Measurements from ENCODE around the gene TMCO4.

TMCO4 gene

DNA sequence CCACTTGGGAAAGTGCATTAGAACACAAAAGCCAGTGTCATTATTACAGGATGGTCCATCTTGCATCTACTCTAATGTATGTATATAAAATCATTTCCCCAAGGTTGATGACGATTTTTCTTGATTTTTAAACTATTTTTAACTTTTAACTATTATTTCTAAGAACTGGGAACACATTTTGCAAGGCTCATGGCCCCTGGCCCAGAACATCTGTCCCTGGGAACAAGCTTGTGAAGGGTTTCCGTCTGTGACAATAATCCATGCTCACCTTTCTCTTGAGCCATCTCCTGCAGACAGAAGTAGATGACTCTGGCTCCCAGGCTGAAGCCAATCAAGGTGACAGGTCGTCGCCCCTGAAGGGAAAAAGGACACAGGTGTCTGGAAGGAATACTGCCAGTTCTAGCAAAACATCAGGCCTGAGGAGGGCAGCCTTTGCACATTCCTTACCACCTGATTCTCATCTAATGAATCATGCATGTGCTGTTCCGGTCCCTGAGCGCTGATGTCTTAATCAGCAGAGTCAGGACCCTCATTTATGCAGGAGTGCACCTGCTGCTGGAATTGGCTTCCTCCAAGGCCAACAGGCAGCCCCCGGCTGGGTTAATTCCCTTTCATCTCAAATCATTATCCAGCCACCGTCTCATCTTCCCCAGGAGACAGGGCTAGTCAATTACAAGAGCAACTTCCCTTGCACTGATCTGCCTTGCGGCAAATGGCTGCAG, 62.5 kb downstream of the TMCO4 start:
- peak; percentile 33; the same call in 1 of the 2 replicates for TF ChIP-seq RAD21 (IDR thresholded peaks at IDR 0.05; ENCODE audit: low read depth)
- TF ChIP-seq, protein P1, sequence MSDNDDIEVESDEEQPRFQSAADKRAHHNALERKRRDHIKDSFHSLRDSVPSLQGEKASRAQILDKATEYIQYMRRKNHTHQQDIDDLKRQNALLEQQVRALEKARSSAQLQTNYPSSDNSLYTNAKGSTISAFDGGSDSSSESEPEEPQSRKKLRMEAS (IDR thresholded peaks at IDR 0.05): no peak
- no peak for TF ChIP-seq TEAD4 (IDR thresholded peaks at IDR 0.05)
- TF ChIP-seq, protein P2, sequence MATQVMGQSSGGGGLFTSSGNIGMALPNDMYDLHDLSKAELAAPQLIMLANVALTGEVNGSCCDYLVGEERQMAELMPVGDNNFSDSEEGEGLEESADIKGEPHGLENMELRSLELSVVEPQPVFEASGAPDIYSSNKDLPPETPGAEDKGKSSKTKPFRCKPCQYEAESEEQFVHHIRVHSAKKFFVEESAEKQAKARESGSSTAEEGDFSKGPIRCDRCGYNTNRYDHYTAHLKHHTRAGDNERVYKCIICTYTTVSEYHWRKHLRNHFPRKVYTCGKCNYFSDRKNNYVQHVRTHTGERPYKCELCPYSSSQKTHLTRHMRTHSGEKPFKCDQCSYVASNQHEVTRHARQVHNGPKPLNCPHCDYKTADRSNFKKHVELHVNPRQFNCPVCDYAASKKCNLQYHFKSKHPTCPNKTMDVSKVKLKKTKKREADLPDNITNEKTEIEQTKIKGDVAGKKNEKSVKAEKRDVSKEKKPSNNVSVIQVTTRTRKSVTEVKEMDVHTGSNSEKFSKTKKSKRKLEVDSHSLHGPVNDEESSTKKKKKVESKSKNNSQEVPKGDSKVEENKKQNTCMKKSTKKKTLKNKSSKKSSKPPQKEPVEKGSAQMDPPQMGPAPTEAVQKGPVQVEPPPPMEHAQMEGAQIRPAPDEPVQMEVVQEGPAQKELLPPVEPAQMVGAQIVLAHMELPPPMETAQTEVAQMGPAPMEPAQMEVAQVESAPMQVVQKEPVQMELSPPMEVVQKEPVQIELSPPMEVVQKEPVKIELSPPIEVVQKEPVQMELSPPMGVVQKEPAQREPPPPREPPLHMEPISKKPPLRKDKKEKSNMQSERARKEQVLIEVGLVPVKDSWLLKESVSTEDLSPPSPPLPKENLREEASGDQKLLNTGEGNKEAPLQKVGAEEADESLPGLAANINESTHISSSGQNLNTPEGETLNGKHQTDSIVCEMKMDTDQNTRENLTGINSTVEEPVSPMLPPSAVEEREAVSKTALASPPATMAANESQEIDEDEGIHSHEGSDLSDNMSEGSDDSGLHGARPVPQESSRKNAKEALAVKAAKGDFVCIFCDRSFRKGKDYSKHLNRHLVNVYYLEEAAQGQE (IDR thresholded peaks at IDR 0.05; ENCODE audit: low read depth): no peak

DNA sequence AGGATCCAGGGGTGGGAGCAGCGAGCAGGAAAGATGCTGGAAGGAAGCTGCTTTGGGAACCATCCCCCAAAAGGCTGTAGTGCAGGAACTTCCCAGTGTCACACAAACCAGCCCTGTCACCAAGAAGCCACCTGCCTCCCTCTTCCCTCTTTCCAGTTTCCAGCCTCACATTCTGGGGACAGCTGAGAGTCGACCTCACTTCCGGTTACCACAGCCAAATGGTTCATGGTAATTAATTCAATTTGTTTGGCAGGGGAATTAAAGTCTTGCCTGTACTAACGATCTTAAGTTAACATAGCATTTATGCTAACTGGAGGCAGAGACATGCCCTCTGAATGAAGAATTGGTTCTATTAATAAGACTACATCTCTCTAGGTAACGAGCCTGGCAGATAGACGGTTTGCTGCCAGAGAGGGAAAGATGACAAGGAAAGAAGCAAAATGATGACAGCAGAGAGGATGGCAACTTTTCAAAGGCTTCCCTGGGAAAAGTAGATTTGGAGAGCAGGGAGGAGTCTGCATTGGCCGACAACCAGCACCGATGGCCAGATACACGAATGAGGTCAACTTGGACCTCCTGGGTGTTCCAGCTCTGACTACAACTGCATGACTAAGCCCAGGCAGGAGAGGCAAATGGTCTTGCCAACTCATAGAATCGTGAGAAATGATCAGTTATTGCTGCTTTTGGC, 64.1 kb downstream of the TMCO4 start:
- TF ChIP-seq CREB1 (IDR thresholded peaks at IDR 0.05; ENCODE audit: low read depth) (no peak), ZBTB7A (IDR thresholded peaks at IDR 0.05; ENCODE audit: low read depth) (no peak), TCF12 (IDR thresholded peaks at IDR 0.05; ENCODE audit: low read depth) (no peak), TEAD4 (IDR thresholded peaks at IDR 0.05) (no peak), FOXM1 (IDR thresholded peaks at IDR 0.05; ENCODE audit: borderline replicate concordance, low read depth) (no peak)
- TF ChIP-seq, protein P2 (IDR thresholded peaks at IDR 0.05; ENCODE audit: low read depth): no peak
- TF ChIP-seq, protein P3, sequence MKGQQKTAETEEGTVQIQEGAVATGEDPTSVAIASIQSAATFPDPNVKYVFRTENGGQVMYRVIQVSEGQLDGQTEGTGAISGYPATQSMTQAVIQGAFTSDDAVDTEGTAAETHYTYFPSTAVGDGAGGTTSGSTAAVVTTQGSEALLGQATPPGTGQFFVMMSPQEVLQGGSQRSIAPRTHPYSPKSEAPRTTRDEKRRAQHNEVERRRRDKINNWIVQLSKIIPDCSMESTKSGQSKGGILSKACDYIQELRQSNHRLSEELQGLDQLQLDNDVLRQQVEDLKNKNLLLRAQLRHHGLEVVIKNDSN (IDR thresholded peaks at IDR 0.05): no peak

DNA sequence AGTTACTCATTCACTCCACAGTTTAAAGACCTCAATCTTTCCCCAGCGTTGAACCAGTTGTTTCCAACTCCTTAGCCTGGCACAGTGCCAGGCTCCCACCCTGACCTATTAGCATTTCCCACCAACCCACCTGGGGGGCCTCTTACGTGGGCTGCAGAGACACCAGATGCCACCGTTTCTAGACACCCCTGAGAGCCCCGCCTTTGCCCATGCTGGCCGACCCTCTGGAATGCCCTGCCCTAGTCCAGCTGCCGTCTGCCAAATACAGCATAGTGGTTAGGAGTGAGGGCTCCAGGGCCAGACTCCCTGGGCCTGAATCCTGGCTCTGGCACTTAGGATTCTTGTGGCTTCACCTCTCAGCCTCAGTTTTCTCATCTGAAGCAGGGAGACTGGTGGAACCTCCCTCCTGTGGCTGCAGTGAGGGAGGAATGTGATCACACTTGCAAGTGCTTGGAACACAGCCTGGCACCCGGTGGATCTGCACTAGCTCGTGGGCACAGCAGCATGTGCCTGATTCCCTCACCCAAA, 65.2 kb downstream of the TMCO4 start:
- TF ChIP-seq ZBTB7A (IDR thresholded peaks at IDR 0.05; ENCODE audit: low read depth) (no peak), NFIC (IDR thresholded peaks at IDR 0.05) (peak; percentile 38; the same call in 1 of the 2 replicates)

DNA sequence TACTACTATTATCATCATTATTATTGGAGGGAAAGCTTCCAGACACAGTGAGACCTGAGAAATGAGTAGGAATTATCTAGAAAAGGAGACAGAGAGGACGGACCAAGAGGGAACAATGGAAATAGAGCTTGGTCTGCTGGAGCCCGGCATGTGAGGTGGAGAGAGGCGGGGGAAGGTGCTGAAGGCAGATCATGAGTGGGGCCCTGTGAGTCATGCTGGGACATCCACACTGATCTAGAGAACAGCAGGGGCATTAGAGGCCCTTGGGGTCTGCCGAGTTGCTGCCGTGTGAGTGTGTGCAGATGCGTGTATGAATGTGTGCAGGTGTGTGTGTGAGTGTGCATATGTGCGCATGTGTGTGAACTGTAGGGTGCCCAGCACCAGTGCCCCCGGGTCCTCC, 65.7 kb downstream of the TMCO4 start:
- TF ChIP-seq ZBTB7A (IDR thresholded peaks at IDR 0.05; ENCODE audit: low read depth) (no peak), EP300 (IDR thresholded peaks at IDR 0.05; ENCODE audit: borderline replicate concordance) (no peak), RAD21 (IDR thresholded peaks at IDR 0.05; ENCODE audit: low read depth) (no peak), TEAD4 (IDR thresholded peaks at IDR 0.05) (no peak), NFIC (IDR thresholded peaks at IDR 0.05) (no peak), EGR1 (IDR thresholded peaks at IDR 0.05) (no peak), TAF1 (IDR thresholded peaks at IDR 0.05; ENCODE audit: low read depth) (no peak), CEBPB (IDR thresholded peaks at IDR 0.05) (no peak), CREB1 (IDR thresholded peaks at IDR 0.05; ENCODE audit: low read depth) (no peak)
- TF ChIP-seq, protein P3 (IDR thresholded peaks at IDR 0.05): no peak
- TF ChIP-seq, protein P1 (IDR thresholded peaks at IDR 0.05): no peak

DNA sequence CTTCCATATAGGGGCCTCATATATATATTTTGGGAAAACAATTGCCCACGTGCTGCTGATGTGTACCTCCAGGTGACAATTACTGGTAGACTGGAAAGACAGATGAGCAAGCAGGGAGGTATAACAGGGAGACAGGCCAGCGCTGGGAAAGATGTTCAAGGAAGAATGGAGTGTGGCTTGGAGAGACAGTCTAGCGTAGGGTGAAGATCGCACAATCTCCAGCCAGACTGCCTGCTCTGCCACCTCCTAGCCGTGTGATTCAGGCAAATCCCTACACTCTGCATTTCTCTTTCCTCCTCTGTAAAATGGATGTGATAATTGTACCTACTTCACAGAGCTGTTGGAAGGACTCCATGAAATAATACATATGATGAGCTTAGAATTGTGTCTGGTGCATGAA, 66.1 kb downstream of the TMCO4 start:
- TF ChIP-seq RAD21 (IDR thresholded peaks at IDR 0.05; ENCODE audit: low read depth) (no peak), FOXM1 (IDR thresholded peaks at IDR 0.05; ENCODE audit: borderline replicate concordance, low read depth) (no peak), TAF1 (IDR thresholded peaks at IDR 0.05; ENCODE audit: low read depth) (no peak), EP300 (IDR thresholded peaks at IDR 0.05; ENCODE audit: borderline replicate concordance) (no peak), CREB1 (IDR thresholded peaks at IDR 0.05; ENCODE audit: low read depth) (no peak), YY1 (IDR thresholded peaks at IDR 0.05; ENCODE audit: low read depth) (no peak)
- TF ChIP-seq, protein P3 (IDR thresholded peaks at IDR 0.05): no peak
